HepG2 (cell line): Measurements from ENCODE around the gene MTHFR. TPM values are rescaled to one million over a fixed set of nuclear protein-coding genes. Genes with fewer than 3 reads are reported as not detected.
A peak's percentile ranks its signal among the peaks of the same experiment; 100 is the strongest.

ENCODE experiments used
- CHD4 ChIP-seq: fragments of 200-600 bp; sonication (generic); IDR thresholded peaks from 2 replicates; pipeline ENCODE4 v1.7.0; 2017; ENCODE audit warnings: mild to moderate bottlenecking, low read length, borderline replicate concordance
- HOMEZ ChIP-seq: IDR thresholded peaks from 2 replicates; pipeline ENCODE4 v1.6.1; 2016; ENCODE audit warnings: low read depth
- KAT7 ChIP-seq: IDR thresholded peaks from 2 replicates; pipeline ENCODE4 v1.6.1; 2018; ENCODE audit warnings: borderline replicate concordance, missing compliant biosample characterization
- KLF16 ChIP-seq, 2 experiments: sonication (generic) in 1 of 2; formaldehyde crosslinking in 1 of 2; IDR thresholded peaks; 2 replicates each; pipeline versions ENCODE4 v1.6.1 to v1.8.0; 2016 to 2023; ENCODE audit warnings: missing genetic modification reagents in 2 of 2, missing compliant biosample characterization in 1 of 2
- PAX8 ChIP-seq: sonication (generic); formaldehyde crosslinking; IDR thresholded peaks from 2 replicates; pipeline ENCODE4 v1.8.0; 2022; ENCODE audit warnings: mild to moderate bottlenecking, missing genetic modification reagents, borderline replicate concordance
- REL ChIP-seq: sonication (generic); formaldehyde crosslinking; conservative IDR thresholded peaks from 2 replicates; pipeline ENCODE4 v1.8.0; 2022; ENCODE audit warnings: mild to moderate bottlenecking, missing genetic modification reagents, moderate library complexity
- STAT6 ChIP-seq: sonication (generic); formaldehyde crosslinking; IDR thresholded peaks from 2 replicates; pipeline ENCODE4 v1.4.0; 2020; ENCODE audit warnings: missing genetic modification reagents, mild to moderate bottlenecking, borderline replicate concordance
- U2AF2 ChIP-seq: fragments of 200-400 bp; formaldehyde crosslinking; IDR thresholded peaks from 2 replicates; pipeline ENCODE4 v1.6.1; 2017; ENCODE audit warnings: low read depth, mild to moderate bottlenecking, low read length
- ZNF333 ChIP-seq: sonication (generic); formaldehyde crosslinking; IDR thresholded peaks from 2 replicates; pipeline ENCODE4 v1.4.0; 2020; ENCODE audit warnings: mild to moderate bottlenecking, missing genetic modification reagents, borderline replicate concordance
- ZNF430 ChIP-seq: sonication (generic); formaldehyde crosslinking; IDR thresholded peaks from 2 replicates; pipeline ENCODE4 v1.9.0; 2021; ENCODE audit warnings: mild to moderate bottlenecking, missing genetic modification reagents
- ZNF441 ChIP-seq: sonication (generic); formaldehyde crosslinking; IDR thresholded peaks from 2 replicates; pipeline ENCODE4 v1.7.0; 2021; ENCODE audit warnings: missing genetic modification reagents, borderline replicate concordance
- ZNF562 ChIP-seq: sonication (generic); formaldehyde crosslinking; IDR thresholded peaks from 2 replicates; pipeline ENCODE4 v1.8.0; 2022; ENCODE audit warnings: missing genetic modification reagents, borderline replicate concordance
- ZNF607 ChIP-seq: sonication (generic); formaldehyde crosslinking; IDR thresholded peaks from 2 replicates; pipeline ENCODE4 v1.5.1; 2020; ENCODE audit warnings: missing genetic modification reagents, mild to moderate bottlenecking, borderline replicate concordance
- polyA plus RNA-seq, 8 experiments: library from polyadenylated mRNA; depleted of rRNA in 3 of 8; stranded (reverse) in 7 of 8; unstranded in 1 of 8; fragments of >200 nt; fragmentation: Illumina TruSeq in 4 of 8; extraction: Trizol in 4 of 8; gene quantifications; 2 replicates each; pipeline versions ENCODE4 v1.2.1 to v1.2.3, GENCODE V29; 2011 to 2016; ENCODE audit warnings: low read depth in 4 of 8, missing spikeins in 1 of 8, mixed read lengths in 1 of 8; ENCODE audit not compliant: insufficient read depth in 1 of 8
- total RNA-seq, 5 experiments: library from RNA; depleted of rRNA; stranded (reverse); fragments of >200 nt; fragmentation: Illumina TruSeq; extraction: Trizol; gene quantifications; 2 replicates each; pipeline ENCODE4 v1.2.3, GENCODE V29; 2016; ENCODE audit warnings: low read depth in 1 of 5
- TF ChIP-seq, protein P1 (sequence below): sonication (generic); formaldehyde crosslinking; IDR thresholded peaks from 2 replicates; pipeline ENCODE4 v1.4.0; 2020; ENCODE audit warnings: low read depth, missing genetic modification reagents
- TF ChIP-seq, protein P2 (sequence below): sonication (generic); formaldehyde crosslinking; IDR thresholded peaks from 2 replicates; pipeline ENCODE4 v1.4.0; 2020; ENCODE audit warnings: missing genetic modification reagents

MTHFR gene
- total and polyA plus RNA-seq, 2 of the 13 experiments (the other 11 are each of a cell fraction or from before 2014, with no cell fraction given), result 3.8 to 8.2 TPM

- TF ChIP-seq, protein P1, sequence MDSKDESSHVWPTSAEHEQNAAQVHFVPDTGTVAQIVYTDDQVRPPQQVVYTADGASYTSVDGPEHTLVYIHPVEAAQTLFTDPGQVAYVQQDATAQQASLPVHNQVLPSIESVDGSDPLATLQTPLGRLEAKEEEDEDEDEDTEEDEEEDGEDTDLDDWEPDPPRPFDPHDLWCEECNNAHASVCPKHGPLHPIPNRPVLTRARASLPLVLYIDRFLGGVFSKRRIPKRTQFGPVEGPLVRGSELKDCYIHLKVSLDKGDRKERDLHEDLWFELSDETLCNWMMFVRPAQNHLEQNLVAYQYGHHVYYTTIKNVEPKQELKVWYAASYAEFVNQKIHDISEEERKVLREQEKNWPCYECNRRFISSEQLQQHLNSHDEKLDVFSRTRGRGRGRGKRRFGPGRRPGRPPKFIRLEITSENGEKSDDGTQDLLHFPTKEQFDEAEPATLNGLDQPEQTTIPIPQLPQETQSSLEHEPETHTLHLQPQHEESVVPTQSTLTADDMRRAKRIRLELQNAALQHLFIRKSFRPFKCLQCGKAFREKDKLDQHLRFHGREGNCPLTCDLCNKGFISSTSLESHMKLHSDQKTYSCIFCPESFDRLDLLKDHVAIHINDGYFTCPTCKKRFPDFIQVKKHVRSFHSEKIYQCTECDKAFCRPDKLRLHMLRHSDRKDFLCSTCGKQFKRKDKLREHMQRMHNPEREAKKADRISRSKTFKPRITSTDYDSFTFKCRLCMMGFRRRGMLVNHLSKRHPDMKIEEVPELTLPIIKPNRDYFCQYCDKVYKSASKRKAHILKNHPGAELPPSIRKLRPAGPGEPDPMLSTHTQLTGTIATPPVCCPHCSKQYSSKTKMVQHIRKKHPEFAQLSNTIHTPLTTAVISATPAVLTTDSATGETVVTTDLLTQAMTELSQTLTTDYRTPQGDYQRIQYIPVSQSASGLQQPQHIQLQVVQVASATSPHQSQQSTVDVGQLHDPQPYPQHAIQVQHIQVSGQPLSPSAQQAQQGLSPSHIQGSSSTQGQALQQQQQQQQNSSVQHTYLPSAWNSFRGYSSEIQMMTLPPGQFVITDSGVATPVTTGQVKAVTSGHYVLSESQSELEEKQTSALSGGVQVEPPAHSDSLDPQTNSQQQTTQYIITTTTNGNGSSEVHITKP, result peak; percentile 94; the same call in 1 of the 2 replicates
- TF ChIP-seq, protein P2, sequence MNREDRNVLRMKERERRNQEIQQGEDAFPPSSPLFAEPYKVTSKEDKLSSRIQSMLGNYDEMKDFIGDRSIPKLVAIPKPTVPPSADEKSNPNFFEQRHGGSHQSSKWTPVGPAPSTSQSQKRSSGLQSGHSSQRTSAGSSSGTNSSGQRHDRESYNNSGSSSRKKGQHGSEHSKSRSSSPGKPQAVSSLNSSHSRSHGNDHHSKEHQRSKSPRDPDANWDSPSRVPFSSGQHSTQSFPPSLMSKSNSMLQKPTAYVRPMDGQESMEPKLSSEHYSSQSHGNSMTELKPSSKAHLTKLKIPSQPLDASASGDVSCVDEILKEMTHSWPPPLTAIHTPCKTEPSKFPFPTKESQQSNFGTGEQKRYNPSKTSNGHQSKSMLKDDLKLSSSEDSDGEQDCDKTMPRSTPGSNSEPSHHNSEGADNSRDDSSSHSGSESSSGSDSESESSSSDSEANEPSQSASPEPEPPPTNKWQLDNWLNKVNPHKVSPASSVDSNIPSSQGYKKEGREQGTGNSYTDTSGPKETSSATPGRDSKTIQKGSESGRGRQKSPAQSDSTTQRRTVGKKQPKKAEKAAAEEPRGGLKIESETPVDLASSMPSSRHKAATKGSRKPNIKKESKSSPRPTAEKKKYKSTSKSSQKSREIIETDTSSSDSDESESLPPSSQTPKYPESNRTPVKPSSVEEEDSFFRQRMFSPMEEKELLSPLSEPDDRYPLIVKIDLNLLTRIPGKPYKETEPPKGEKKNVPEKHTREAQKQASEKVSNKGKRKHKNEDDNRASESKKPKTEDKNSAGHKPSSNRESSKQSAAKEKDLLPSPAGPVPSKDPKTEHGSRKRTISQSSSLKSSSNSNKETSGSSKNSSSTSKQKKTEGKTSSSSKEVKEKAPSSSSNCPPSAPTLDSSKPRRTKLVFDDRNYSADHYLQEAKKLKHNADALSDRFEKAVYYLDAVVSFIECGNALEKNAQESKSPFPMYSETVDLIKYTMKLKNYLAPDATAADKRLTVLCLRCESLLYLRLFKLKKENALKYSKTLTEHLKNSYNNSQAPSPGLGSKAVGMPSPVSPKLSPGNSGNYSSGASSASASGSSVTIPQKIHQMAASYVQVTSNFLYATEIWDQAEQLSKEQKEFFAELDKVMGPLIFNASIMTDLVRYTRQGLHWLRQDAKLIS (CRISPR knock-in tag), result no peak
- TF ChIP-seq STAT6 (CRISPR knock-in tag), result peak; percentile 80; the same call in 1 of the 2 replicates
- peak; percentile 79 for TF ChIP-seq ZNF430 (CRISPR knock-in tag)
- TF ChIP-seq KLF16 (CRISPR knock-in tag; IDR thresholded peaks at IDR 0.05), result peak in 1 of 2 experiments; percentile 39; a peak in 1 of 4 replicates
- no peak for TF ChIP-seq U2AF2
- no peak for TF ChIP-seq ZNF562 (CRISPR knock-in tag)
- peak; percentile 52; the same call in 1 of the 2 replicates for TF ChIP-seq ZNF441 (CRISPR knock-in tag)
- TF ChIP-seq CHD4, result no peak
- TF ChIP-seq ZNF333 (CRISPR knock-in tag), result no peak
- TF ChIP-seq HOMEZ (CRISPR knock-in tag), result no peak
- no peak; the same call in 1 of the 2 replicates for TF ChIP-seq KAT7 (CRISPR knock-in tag)
- no peak; the same call in 1 of the 2 replicates for TF ChIP-seq PAX8 (CRISPR knock-in tag)
- peak; percentile 70 for TF ChIP-seq ZNF607 (CRISPR knock-in tag)
- TF ChIP-seq REL, result 0 out of 2 replicates have a peak, but pooled peaks have one; percentile 62
Observed at GRCh38 chr1:11805422-11806306, at the start of gene MTHFR, which contains the start of gene CLCN6 (continued).
